ENCODE data around the gene PTPRD.

The PTPRD gene

GRCh38 chr9:8863069-8863468, 1749.7 kb downstream of the PTPRD start:
- DNase-seq (ENCODE audit: low spot score), result no peak

GRCh38 chr9:8860925-8861324, 1751.9 kb downstream of the PTPRD start:
- DNase-seq (ENCODE audit: low spot score), result no peak

- DNase-seq (ENCODE audit: low spot score), result no peak
Observed at GRCh38 chr9:8860086-8860485, 1752.7 kb downstream of the PTPRD start.

- DNase-seq (ENCODE audit: low spot score), result no peak
Observed at GRCh38 chr9:8859416-8859815, 1753.4 kb downstream of the PTPRD start.

GRCh38 chr9:8858596-8859161, 1754.1 kb downstream of the PTPRD start:
- DNase-seq (ENCODE audit: low spot score), result no peak

GRCh38 chr9:8857926-8858595, 1754.7 kb downstream of the PTPRD start:
- DNase-seq (ENCODE audit: low spot score), result no peak

- DNase-seq (ENCODE audit: low spot score), result no peak
Observed at GRCh38 chr9:8857068-8857925, 1755.5 kb downstream of the PTPRD start.

GRCh38 chr9:8856396-8857067, 1756.3 kb downstream of the PTPRD start:
- DNase-seq (ENCODE audit: low spot score), result no peak

- no peak for DNase-seq (ENCODE audit: low spot score)
Observed at GRCh38 chr9:8855046-8855445, 1757.8 kb downstream of the PTPRD start.

GRCh38 chr9:8852301-8852864, 1760.4 kb downstream of the PTPRD start:
- DNase-seq (ENCODE audit: low spot score), result no peak

- no peak for DNase-seq (ENCODE audit: low spot score)
Observed at GRCh38 chr9:8850914-8851313, 1761.9 kb downstream of the PTPRD start.

- no peak for DNase-seq (ENCODE audit: low spot score)
Observed at GRCh38 chr9:8845808-8846207, 1767.0 kb downstream of the PTPRD start.

- no peak for DNase-seq (ENCODE audit: low spot score)
Observed at GRCh38 chr9:8845376-8845775, 1767.4 kb downstream of the PTPRD start.

GRCh38 chr9:8844549-8844948, 1768.3 kb downstream of the PTPRD start:
- DNase-seq (ENCODE audit: low spot score), result no peak

GRCh38 chr9:8842402-8843193, 1770.2 kb downstream of the PTPRD start:
- no peak for DNase-seq (ENCODE audit: low spot score)

- DNase-seq (ENCODE audit: low spot score), result no peak
Observed at GRCh38 chr9:8838136-8838535, 1774.7 kb downstream of the PTPRD start.

- DNase-seq (ENCODE audit: low spot score), result no peak
Observed at GRCh38 chr9:8835291-8835690, 1777.5 kb downstream of the PTPRD start.

- DNase-seq (ENCODE audit: low spot score), result no peak
Observed at GRCh38 chr9:8832955-8833354, 1779.8 kb downstream of the PTPRD start.

GRCh38 chr9:8832386-8832785, 1780.4 kb downstream of the PTPRD start:
- DNase-seq (ENCODE audit: low spot score), result no peak

GRCh38 chr9:8831568-8831967, 1781.2 kb downstream of the PTPRD start:
- DNase-seq (ENCODE audit: low spot score), result no peak

GRCh38 chr9:8826281-8826680, 1786.5 kb downstream of the PTPRD start:
- no peak for DNase-seq (ENCODE audit: low spot score)

Data from HuH-7 (cell line).